Keratinocyte (primary cell): ENCODE results near the gene SHROOM3.

Experiments
- CTCF ChIP-seq, 3 experiments: IDR thresholded peaks in 1 of 3; conservative IDR thresholded peaks in 1 of 3; optimal IDR thresholded peaks in 1 of 3; 2 replicates in 2 of 3; 3 replicates in 1 of 3; pipeline versions ENCODE3 to v1.5.1; 2011; ENCODE audit warnings: low read length in 3 of 3, mild to moderate bottlenecking in 3 of 3, moderate library complexity in 2 of 3, control low read depth in 1 of 3, inconsistent platforms in 1 of 3; ENCODE audit not compliant: insufficient read depth in 2 of 3; ENCODE audit errors: extremely low read depth in 1 of 3
- EZH2 ChIP-seq: IDR thresholded peaks from one replicate; pipeline ENCODE4 v1.6.1; 2012; ENCODE audit warnings: inconsistent platforms, mild to moderate bottlenecking, low read length, moderate library complexity

DNA sequence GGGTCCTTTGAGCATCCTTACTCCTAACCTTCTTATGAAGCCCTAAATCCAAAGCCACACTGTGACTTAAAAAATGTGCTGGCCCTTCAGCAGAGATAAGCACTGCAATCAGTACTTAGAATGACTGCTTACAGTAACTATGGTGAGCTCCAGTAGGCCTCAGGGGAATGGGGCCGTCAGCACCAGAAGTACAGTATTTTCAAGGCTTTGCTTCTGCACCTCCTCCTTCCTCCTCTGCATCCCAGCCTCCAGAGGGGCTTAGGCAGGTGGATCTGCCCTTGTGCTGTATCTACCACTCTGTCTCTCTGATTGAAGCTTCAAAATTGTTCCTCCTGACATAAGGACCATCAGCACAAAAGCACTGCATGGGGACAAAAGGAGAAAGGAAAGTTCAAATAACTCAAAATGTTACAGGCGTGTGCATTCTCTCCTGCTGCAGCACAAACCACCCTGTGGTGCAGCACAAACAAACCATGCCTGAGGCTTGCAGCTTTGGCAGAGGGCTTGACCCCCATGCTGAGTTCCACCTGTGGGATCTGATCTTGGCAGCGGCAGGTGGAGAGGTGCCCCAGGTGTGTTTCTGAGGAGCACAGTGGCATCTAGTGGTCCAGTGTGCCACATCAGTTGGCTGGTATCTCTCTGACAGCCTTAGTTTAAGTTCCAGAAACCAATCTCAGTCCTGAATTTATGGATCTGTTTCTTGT lies 298.2 kb downstream of the SHROOM3 start:
- TF ChIP-seq CTCF (optimal IDR thresholded peaks at IDR 0.05 in 1 of 3, IDR thresholded peaks at IDR 0.05 in 1 of 3, conservative IDR thresholded peaks at IDR 0.05 in 1 of 3; ENCODE audit: extremely low read depth in 1 of 3, insufficient read depth in 2 of 3, low read length in 3 of 3), result peak; percentile 56 to 72 (median 71)
- TF ChIP-seq EZH2, result no peak
